H1 (cell line): ENCODE data around the gene ANKRD40CL. TPM values are rescaled to one million over a fixed set of nuclear protein-coding genes. Genes with fewer than 3 reads are reported as not detected.

Experiments
- ATF2 ChIP-seq: IDR thresholded peaks from 2 replicates; pipeline ENCODE4 v1.6.1; 2012; ENCODE audit warnings: low read length, inconsistent platforms
- BRCA1 ChIP-seq: IDR thresholded peaks from 2 replicates; pipeline ENCODE4 v1.6.1; 2012; ENCODE audit warnings: low read depth, low read length, improper control_type of control experiment
- CBX5 ChIP-seq: fragments of 300-800, 300-1000 bp; sonication (generic); IDR thresholded peaks from 2 replicates; pipeline ENCODE4 v1.7.1; 2016; ENCODE audit warnings: antibody characterized with exemption, low read length, low read depth
- CHD7 ChIP-seq: fragments of 300-600 bp; sonication (generic); IDR thresholded peaks from 2 replicates; pipeline ENCODE4 v1.7.1; 2012; ENCODE audit warnings: low read length, moderate library complexity, mild to moderate bottlenecking, inconsistent platforms; ENCODE audit not compliant: insufficient replicate concordance
- CREB1 ChIP-seq: IDR thresholded peaks from 2 replicates; pipeline ENCODE4 v1.6.1; 2012; ENCODE audit warnings: inconsistent platforms
- EZH2 ChIP-seq: fragments of 200-600 bp; sonication (generic); IDR thresholded peaks from 2 replicates; pipeline ENCODE4 v1.7.1; 2012; ENCODE audit warnings: low read depth, mild to moderate bottlenecking, moderate library complexity, low read length, inconsistent platforms; ENCODE audit not compliant: severe bottlenecking
- GTF2F1 ChIP-seq: IDR thresholded peaks from 2 replicates; pipeline ENCODE4 v1.6.1; 2012; ENCODE audit warnings: low read depth, low read length, improper control_type of control experiment, borderline replicate concordance
- KDM4A ChIP-seq: IDR thresholded peaks from one replicate; pipeline ENCODE4 v1.7.1; 2012; ENCODE audit warnings: low read depth, mild to moderate bottlenecking, moderate library complexity, low read length, inconsistent platforms; ENCODE audit not compliant: severe bottlenecking
- MAFK ChIP-seq: IDR thresholded peaks from 2 replicates; pipeline ENCODE4 v1.6.1; 2012; ENCODE audit warnings: low read depth, mild to moderate bottlenecking, improper control_type of control experiment, low read length
- TEAD4 ChIP-seq: IDR thresholded peaks from 2 replicates; pipeline ENCODE4 v1.6.1; 2012; ENCODE audit warnings: low read depth, low read length, inconsistent platforms, mixed read lengths
- ZNF274 ChIP-seq: IDR thresholded peaks from 2 replicates; pipeline ENCODE4 v1.7.0; 2012; ENCODE audit warnings: low read length, borderline replicate concordance; ENCODE audit errors: extremely low read depth
- polyA plus RNA-seq, 7 experiments: library from polyadenylated mRNA; depleted of rRNA in 3 of 7; stranded (reverse) in 5 of 7; unstranded in 2 of 7; fragments of >200 nt in 5 of 7; fragments of 200-250 nt in 2 of 7; gene quantifications; 1 replicate in 5 of 7; 2 replicates in 1 of 7; 4 replicates in 1 of 7; pipeline versions ENCODE4 v1.2.1 to v1.2.3, GENCODE V29; 2011 to 2013; ENCODE audit warnings: missing spikeins in 2 of 7, mixed read lengths in 2 of 7
- total RNA-seq: library from RNA; stranded (reverse); fragmentation: NEBNext Ultra II Directional; extraction: Animal tissue kit (Norgen Biotek cat#: 25700); gene quantifications from 2 replicates; pipeline ENCODE4 v1.2.1, GENCODE V29; 2021

ANKRD40CL gene
- total and polyA plus RNA-seq, 2 of the 8 experiments (the other 6 are each of a cell fraction or from before 2014, with no cell fraction given): not detected

GRCh38 chr17:50715471-50715870 is 51.8 kb downstream of the ANKRD40CL start (continued):
- TF ChIP-seq CHD7: no peak
- no peak for TF ChIP-seq CBX5
- no peak for TF ChIP-seq GTF2F1
- no peak for TF ChIP-seq CREB1
- TF ChIP-seq ZNF274: no peak
- TF ChIP-seq MAFK: no peak
- TF ChIP-seq BRCA1: no peak
- TF ChIP-seq ATF2: no peak
- no peak for TF ChIP-seq TEAD4
- no peak for TF ChIP-seq KDM4A
- TF ChIP-seq EZH2: no peak
